Endodermal cell (in vitro differentiated cells): Measurements from ENCODE around the gene DOP1A. TPM values are rescaled to one million over a fixed set of nuclear protein-coding genes. Genes with fewer than 3 reads are reported as not detected.

Experiments used
- DNase-seq: peaks from one replicate; pipeline ENCODE4 v3.0.0-alpha.2; 2017
- H3K27ac ChIP-seq: 2 replicates; pipeline ENCODE4 v1.5.1; 2013; ENCODE audit warnings: mild to moderate bottlenecking, low read depth, low read length, moderate library complexity
- H3K27me3 ChIP-seq: 2 replicates; pipeline ENCODE4 v1.6.1; 2013; ENCODE audit warnings: mild to moderate bottlenecking, low read length, moderate library complexity; ENCODE audit not compliant: insufficient read depth, control insufficient read depth, poor library complexity, severe bottlenecking
- H3K36me3 ChIP-seq: 2 replicates; pipeline ENCODE4 v1.7.0; 2013; ENCODE audit warnings: mild to moderate bottlenecking, low read length, moderate library complexity; ENCODE audit not compliant: control insufficient read depth, insufficient read depth
- H3K4me1 ChIP-seq: one replicate; pipeline ENCODE4 v1.7.0; 2013; ENCODE audit warnings: low read length; ENCODE audit not compliant: control insufficient read depth, insufficient read depth
- H3K4me3 ChIP-seq: 2 replicates; pipeline ENCODE4 v1.5.1; 2013; ENCODE audit warnings: mild to moderate bottlenecking, low read length, moderate library complexity
- H3K9ac ChIP-seq: 2 replicates; pipeline ENCODE4 v1.6.1; 2013; ENCODE audit warnings: mild to moderate bottlenecking, low read length, moderate library complexity; ENCODE audit not compliant: poor library complexity, severe bottlenecking; ENCODE audit errors: extremely low read depth
- H3K9me3 ChIP-seq: 2 replicates; pipeline ENCODE4 v1.6.1; 2013; ENCODE audit warnings: mild to moderate bottlenecking, low read length, moderate library complexity; ENCODE audit not compliant: control insufficient read depth
- H3K27ac Mint-ChIP-seq: 2 replicates; pipeline ENCODE4 v1.8.0; 2020; ENCODE audit warnings: mixed read lengths
- H3K27me3 Mint-ChIP-seq: 2 replicates; pipeline ENCODE4 v1.8.0; 2021; ENCODE audit warnings: mild to moderate bottlenecking, mixed read lengths; ENCODE audit not compliant: insufficient read depth
- H3K36me3 Mint-ChIP-seq: 2 replicates; pipeline ENCODE4 v1.8.0; 2020; ENCODE audit warnings: low read depth, mixed read lengths
- H3K4me1 Mint-ChIP-seq: 2 replicates; pipeline ENCODE4 v1.8.0; 2020; ENCODE audit warnings: mixed read lengths
- H3K4me3 Mint-ChIP-seq: 2 replicates; pipeline ENCODE4 v1.8.0; 2020; ENCODE audit warnings: mild to moderate bottlenecking, moderate library complexity, mixed read lengths
- H3K9me3 Mint-ChIP-seq: 2 replicates; pipeline ENCODE4 v1.8.0; 2020; ENCODE audit warnings: mild to moderate bottlenecking, mixed read lengths
- WGBS, 2 experiments: methylation state at CpG; one replicate each; pipeline versions ENCODE4 v1.1.5 to v1.1.7; 2013; ENCODE audit warnings: missing lambda C conversion rate in 2 of 2, mixed read lengths in 1 of 2; ENCODE audit not compliant: insufficient coverage in 1 of 2, insufficient read length in 1 of 2; 5-methylcytosine and 5-hydroxymethylcytosine counted together
- long read RNA-seq, 4 experiments: library from polyadenylated mRNA in 2 of 4; library from RNA in 1 of 4; library from capped mRNA in 1 of 4; stranded (forward) in 3 of 4; unstranded in 1 of 4; transcript quantifications; one replicate each; pipeline ENCODE4 v2.0.0, GENCODE V29; 2020 to 2021; ENCODE audit warnings: inconsistent platforms in 1 of 4
- polyA plus RNA-seq, 2 experiments: library from polyadenylated mRNA; stranded (reverse); fragments of 50-300 nt; gene quantifications; one replicate each; pipeline ENCODE4 v1.2.3, GENCODE V29; 2013
- total RNA-seq, 2 donors: library from RNA; stranded (reverse); fragmentation: NEBNext Ultra II Directional in 1 of 2; extraction: Animal tissue kit (Norgen Biotek cat#: 25700) in 1 of 2; gene quantifications; 2 replicates in 1 of 2; 3 replicates in 1 of 2; pipeline ENCODE4 v1.2.1, GENCODE V29; 2021
- TF ChIP-seq, protein P1 (sequence below): fragments of 200-600 bp; sonication (generic); conservative IDR thresholded peaks from 2 replicates; pipeline ENCODE4 v1.5.0; 2021; ENCODE audit warnings: antibody characterized with exemption, mild to moderate bottlenecking

DOP1A gene
- total RNA-seq, result 10 to 100 TPM; 32.2 to 36.0 TPM
- polyA plus RNA-seq (2013, experiment 1 of 2), result 12.3 TPM
- polyA plus RNA-seq (2013, experiment 2 of 2), result 14.4 TPM
- long read RNA-seq, experiment 1, partial matches to known transcripts, result 3 of 9 reads
- long read RNA-seq, experiment 1, other reads (novel, unspliced or antisense), result 6 of 9 reads
- long read RNA-seq, experiment 2, partial matches to known transcripts, result 9 of 24 reads
- long read RNA-seq, experiment 2, other reads (novel, unspliced or antisense), result 15 of 24 reads
- long read RNA-seq, experiment 3, partial matches to known transcripts, result 8 of 22 reads
- long read RNA-seq, experiment 3, other reads (novel, unspliced or antisense), result 14 of 22 reads
- long read RNA-seq, experiment 4, partial matches to known transcripts, result 0 of 3 reads
- long read RNA-seq, experiment 4, other reads (novel, unspliced or antisense), result 3 of 3 reads

GRCh38 chr6:83067448-83068439 is at the start of gene DOP1A:
DOP1A (plus strand) TSS chr6:83067671; CDS start chr6:83096978, 29,307 bp downstream.
- peak within 1 kb of the TSS; percentile 86 for H3K4me3 ChIP-seq
- peaks cover 4% of the 10 kb centered on the region for H3K4me1 ChIP-seq
- 0 to 1% methylated on average over 44 to 78 of the region's 78 CpGs for WGBS, 2 experiments
- TF ChIP-seq, protein P1, sequence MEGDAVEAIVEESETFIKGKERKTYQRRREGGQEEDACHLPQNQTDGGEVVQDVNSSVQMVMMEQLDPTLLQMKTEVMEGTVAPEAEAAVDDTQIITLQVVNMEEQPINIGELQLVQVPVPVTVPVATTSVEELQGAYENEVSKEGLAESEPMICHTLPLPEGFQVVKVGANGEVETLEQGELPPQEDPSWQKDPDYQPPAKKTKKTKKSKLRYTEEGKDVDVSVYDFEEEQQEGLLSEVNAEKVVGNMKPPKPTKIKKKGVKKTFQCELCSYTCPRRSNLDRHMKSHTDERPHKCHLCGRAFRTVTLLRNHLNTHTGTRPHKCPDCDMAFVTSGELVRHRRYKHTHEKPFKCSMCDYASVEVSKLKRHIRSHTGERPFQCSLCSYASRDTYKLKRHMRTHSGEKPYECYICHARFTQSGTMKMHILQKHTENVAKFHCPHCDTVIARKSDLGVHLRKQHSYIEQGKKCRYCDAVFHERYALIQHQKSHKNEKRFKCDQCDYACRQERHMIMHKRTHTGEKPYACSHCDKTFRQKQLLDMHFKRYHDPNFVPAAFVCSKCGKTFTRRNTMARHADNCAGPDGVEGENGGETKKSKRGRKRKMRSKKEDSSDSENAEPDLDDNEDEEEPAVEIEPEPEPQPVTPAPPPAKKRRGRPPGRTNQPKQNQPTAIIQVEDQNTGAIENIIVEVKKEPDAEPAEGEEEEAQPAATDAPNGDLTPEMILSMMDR, result peak; percentile 98
- Mint-ChIP-seq H3K27ac (peak within 1 kb of the TSS; percentile 95), H3K9me3 (no peaks in the 10 kb centered on the region), H3K27me3 (no peaks in the 10 kb centered on the region), H3K4me3 (peak within 1 kb of the TSS; percentile 74), H3K4me1 (peaks cover 47% of the 10 kb centered on the region), H3K36me3 (peaks cover 2% of the 10 kb centered on the region)
- no peaks in the 10 kb centered on the region for H3K27me3 ChIP-seq
- peak within 1 kb of the TSS; percentile 44 for H3K27ac ChIP-seq
- H3K9me3 ChIP-seq, result no peaks in the 10 kb centered on the region
- no peaks in the 10 kb centered on the region for H3K36me3 ChIP-seq
- peak within 1 kb of the TSS; percentile 85 for H3K9ac ChIP-seq
- DNase-seq, result peak; percentile 98

DNA sequence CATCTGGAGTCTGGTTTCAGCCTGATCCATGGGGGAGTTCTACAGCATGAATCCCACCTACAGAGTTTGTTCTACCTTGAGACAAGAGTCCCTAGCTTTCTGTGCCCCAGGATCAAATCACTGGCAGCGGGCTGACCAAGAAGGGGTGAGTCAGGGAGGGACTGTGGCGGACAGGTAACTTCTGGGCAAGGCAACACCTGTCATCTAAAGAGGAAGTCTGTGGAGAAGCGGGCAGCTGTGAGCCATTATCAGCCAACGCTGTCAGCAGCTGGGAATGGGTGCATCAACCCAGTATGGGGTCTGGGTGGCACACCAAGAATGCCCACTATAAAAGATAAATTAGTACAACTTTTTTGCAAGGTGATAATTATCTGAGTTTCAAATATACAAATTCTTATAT is 47.7 kb upstream of the DOP1A start:
- no peak for DNase-seq
- H3K4me1 Mint-ChIP-seq, result no peaks in the 10 kb centered on the region
- Histone ChIP-seq H3K4me1 (no peaks in the 10 kb centered on the region), H3K36me3 (peaks cover 60% of the 10 kb centered on the region), H3K9me3 (peaks cover 22% of the 10 kb centered on the region), H3K9ac (no peak overlapping the region), H3K27me3 (no peaks in the 10 kb centered on the region), H3K27ac (no peak overlapping the region), H3K4me3 (no peak overlapping the region)
- TF ChIP-seq, protein P1, result no peak
- H3K4me3 Mint-ChIP-seq, result no peak overlapping the region
- H3K36me3 Mint-ChIP-seq, result peaks cover 70% of the 10 kb centered on the region
- H3K27ac Mint-ChIP-seq, result no peak overlapping the region
- WGBS, 2 experiments, result 97 to 100% methylated on average over 2 to 4 of the region's 4 CpGs
- H3K27me3 Mint-ChIP-seq, result no peaks in the 10 kb centered on the region
- H3K9me3 Mint-ChIP-seq, result peaks cover 13% of the 10 kb centered on the region

- Mint-ChIP-seq H3K4me1 (no peaks in the 10 kb centered on the region), H3K27ac (no peak overlapping the region)
Measured at GRCh38 chr6:83031689-83032088, 35.8 kb upstream of the DOP1A start.

More at GRCh38 chr6:83031689-83032088, 35.8 kb upstream of the DOP1A start:
- peaks cover 84% of the 10 kb centered on the region for H3K36me3 Mint-ChIP-seq
- Histone ChIP-seq H3K27me3 (no peaks in the 10 kb centered on the region), H3K4me3 (peak overlapping the region; percentile 58), H3K4me1 (no peaks in the 10 kb centered on the region), H3K9me3 (peaks cover 67% of the 10 kb centered on the region), H3K27ac (no peak overlapping the region), H3K9ac (no peak overlapping the region), H3K36me3 (peaks cover 72% of the 10 kb centered on the region)
- 94 to 97% methylated on average over 3 to 6 of the region's 6 CpGs for WGBS, 2 experiments
- H3K4me3 Mint-ChIP-seq, result no peak overlapping the region
- peaks cover 59% of the 10 kb centered on the region for H3K9me3 Mint-ChIP-seq
- DNase-seq, result no peak
- TF ChIP-seq, protein P1, result no peak
- H3K27me3 Mint-ChIP-seq, result no peaks in the 10 kb centered on the region
